ENCODE data around the gene ACTN4. TPM values are rescaled to one million over a fixed set of nuclear protein-coding genes. Genes with fewer than 3 reads are reported as not detected.

The ACTN4 gene
- total and polyA plus RNA-seq, 2 donors (not counting 1 experiment from before 2014, with no cell fraction given) = 127 to 683 TPM

- DNase-seq (ENCODE audit: low read depth in 2 of 2) = no peak
- Histone ChIP-seq H3K4me2 (ENCODE audit: extremely low read depth, insufficient read depth, low read length) (no peak overlapping the region), H3K36me3 (ENCODE audit: control insufficient read depth, insufficient read depth, low read length) (peaks cover 6% of the 10 kb centered on the region), H3K4me1 (ENCODE audit: control insufficient read depth, extremely low read depth, insufficient read depth, low read length) (peaks cover 12% of the 10 kb centered on the region), H3K27ac (ENCODE audit: insufficient read depth, low read length) (no peak overlapping the region), H3K79me2 (ENCODE audit: control insufficient read depth, insufficient read depth, low read length) (peaks cover 14% of the 10 kb centered on the region), H3K4me3 (replicated peaks in 1 of 4; ENCODE audit: control extremely low read depth in 1 of 4, insufficient read depth in 1 of 4, low read depth in 3 of 4, low read length in 4 of 4) (no peak overlapping the region), H2AFZ (ENCODE audit: low read length) (no peak overlapping the region), H3K27me3 (ENCODE audit: control insufficient read depth, insufficient read depth, low read length) (no peaks in the 10 kb centered on the region), H4K20me1 (ENCODE audit: control insufficient read depth, extremely low read depth, insufficient read depth, low read length) (no peaks in the 10 kb centered on the region), H3K9me3 (ENCODE audit: control insufficient read depth, insufficient read depth, low read depth, low read length) (no peaks in the 10 kb centered on the region), H3K9ac (ENCODE audit: insufficient read depth, low read length) (no peak overlapping the region)
- TF ChIP-seq EZH2 (IDR thresholded peaks at IDR 0.05; ENCODE audit: low read length, missing control alignments) (no peak), CTCF (conservative IDR thresholded peaks at IDR 0.05 in 1 of 2, IDR thresholded peaks at IDR 0.05 in 1 of 2; ENCODE audit: low read depth in 1 of 2, low read length in 2 of 2) (no peak)
Measured at GRCh38 chr19:38616265-38616664, 31.2 kb upstream of the ACTN4 start.

GRCh38 chr19:38617283-38617763, 30.1 kb upstream of the ACTN4 start:
- Histone ChIP-seq H3K27me3 (ENCODE audit: control insufficient read depth, insufficient read depth, low read length) (no peaks in the 10 kb centered on the region), H2AFZ (ENCODE audit: low read length) (peak overlapping the region; percentile 20)

More at GRCh38 chr19:38617283-38617763, 30.1 kb upstream of the ACTN4 start:
- Histone ChIP-seq H3K9me3 (ENCODE audit: control insufficient read depth, insufficient read depth, low read depth, low read length) (no peaks in the 10 kb centered on the region), H3K36me3 (ENCODE audit: control insufficient read depth, insufficient read depth, low read length) (peaks cover 9% of the 10 kb centered on the region), H4K20me1 (ENCODE audit: control insufficient read depth, extremely low read depth, insufficient read depth, low read length) (no peaks in the 10 kb centered on the region), H3K9ac (ENCODE audit: insufficient read depth, low read length) (no peak overlapping the region), H3K27ac (ENCODE audit: insufficient read depth, low read length) (no peak overlapping the region), H3K4me1 (ENCODE audit: control insufficient read depth, extremely low read depth, insufficient read depth, low read length) (peaks cover 12% of the 10 kb centered on the region), H3K4me2 (ENCODE audit: extremely low read depth, insufficient read depth, low read length) (no peak overlapping the region), H3K4me3 (replicated peaks in 1 of 4; ENCODE audit: control extremely low read depth in 1 of 4, insufficient read depth in 1 of 4, low read depth in 3 of 4, low read length in 4 of 4) (no peak overlapping the region), H3K79me2 (ENCODE audit: control insufficient read depth, insufficient read depth, low read length) (peaks cover 14% of the 10 kb centered on the region)
- DNase-seq (ENCODE audit: low read depth in 2 of 2) = no peak
- no peak for TF ChIP-seq CTCF (conservative IDR thresholded peaks at IDR 0.05 in 1 of 2, IDR thresholded peaks at IDR 0.05 in 1 of 2; ENCODE audit: low read depth in 1 of 2, low read length in 2 of 2)

Data from fibroblast of lung (primary cell).